Measurements from ENCODE around the gene ELL2.

The ELL2 gene

GRCh38 chr5:95935553-95936100 is 26.0 kb downstream of the ELL2 start:
- Histone ChIP-seq H3K36me3 (no peaks in the 10 kb centered on the region), H3K4me1 (ENCODE audit: control insufficient read depth in 1 of 2, insufficient read depth in 1 of 2, low read depth in 1 of 2, low read length in 1 of 2) (no peaks in the 10 kb centered on the region), H3K27me3 (no peaks in the 10 kb centered on the region), H3K9me3 (no peaks in the 10 kb centered on the region), H3K27ac (no peak overlapping the region), H3K4me3 (ENCODE audit: low read depth in 1 of 2, low read length in 1 of 2) (no peak overlapping the region)
- TF ChIP-seq CTCF (IDR thresholded peaks at IDR 0.05) = no peak

- Histone ChIP-seq H3K27ac (no peak overlapping the region), H3K9me3 (no peaks in the 10 kb centered on the region), H3K27me3 (no peaks in the 10 kb centered on the region), H3K4me3 (ENCODE audit: low read depth in 1 of 2, low read length in 1 of 2) (no peak overlapping the region), H3K36me3 (no peaks in the 10 kb centered on the region), H3K4me1 (ENCODE audit: control insufficient read depth in 1 of 2, insufficient read depth in 1 of 2, low read depth in 1 of 2, low read length in 1 of 2) (no peaks in the 10 kb centered on the region)
- TF ChIP-seq CTCF (IDR thresholded peaks at IDR 0.05) = no peak
Observed at GRCh38 chr5:95934207-95934804, 27.3 kb downstream of the ELL2 start.

- Histone ChIP-seq H3K4me3 (ENCODE audit: low read depth in 1 of 2, low read length in 1 of 2) (no peak overlapping the region), H3K9me3 (no peaks in the 10 kb centered on the region), H3K27me3 (no peaks in the 10 kb centered on the region), H3K4me1 (ENCODE audit: control insufficient read depth in 1 of 2, insufficient read depth in 1 of 2, low read depth in 1 of 2, low read length in 1 of 2) (no peaks in the 10 kb centered on the region), H3K36me3 (no peaks in the 10 kb centered on the region), H3K27ac (no peak overlapping the region)
- TF ChIP-seq CTCF (IDR thresholded peaks at IDR 0.05) = no peak
Observed at GRCh38 chr5:95932941-95933340, 28.7 kb downstream of the ELL2 start.

- Histone ChIP-seq H3K9me3 (no peaks in the 10 kb centered on the region), H3K36me3 (no peaks in the 10 kb centered on the region), H3K4me1 (ENCODE audit: control insufficient read depth in 1 of 2, insufficient read depth in 1 of 2, low read depth in 1 of 2, low read length in 1 of 2) (peaks cover 3 to 6% of the 10 kb centered on the region in 2 experiments), H3K4me3 (ENCODE audit: low read depth in 1 of 2, low read length in 1 of 2) (no peak overlapping the region), H3K27ac (no peak overlapping the region), H3K27me3 (no peaks in the 10 kb centered on the region)
- no peak for TF ChIP-seq CTCF (IDR thresholded peaks at IDR 0.05)
Observed at GRCh38 chr5:95931079-95931833, 30.4 kb downstream of the ELL2 start.

GRCh38 chr5:95930141-95930930 is 31.3 kb downstream of the ELL2 start:
- Histone ChIP-seq H3K4me3 (ENCODE audit: low read depth in 1 of 2, low read length in 1 of 2) (no peak overlapping the region), H3K27ac (no peak overlapping the region)
- TF ChIP-seq CTCF (IDR thresholded peaks at IDR 0.05) = no peak

More at GRCh38 chr5:95930141-95930930, 31.3 kb downstream of the ELL2 start:
- Histone ChIP-seq H3K27me3 (no peaks in the 10 kb centered on the region), H3K36me3 (no peaks in the 10 kb centered on the region), H3K9me3 (no peaks in the 10 kb centered on the region), H3K4me1 (ENCODE audit: control insufficient read depth in 1 of 2, insufficient read depth in 1 of 2, low read depth in 1 of 2, low read length in 1 of 2) (peaks cover 12 to 16% of the 10 kb centered on the region in 2 experiments)

Measured in neutrophil (primary cell).